ENCODE measurements around the gene INPP1. TPM values are rescaled to one million over a fixed set of nuclear protein-coding genes. Genes with fewer than 3 reads are reported as not detected.

Gene INPP1
- total RNA-seq, 1 experiment from 2014 or later, result 4.3 TPM

DNA sequence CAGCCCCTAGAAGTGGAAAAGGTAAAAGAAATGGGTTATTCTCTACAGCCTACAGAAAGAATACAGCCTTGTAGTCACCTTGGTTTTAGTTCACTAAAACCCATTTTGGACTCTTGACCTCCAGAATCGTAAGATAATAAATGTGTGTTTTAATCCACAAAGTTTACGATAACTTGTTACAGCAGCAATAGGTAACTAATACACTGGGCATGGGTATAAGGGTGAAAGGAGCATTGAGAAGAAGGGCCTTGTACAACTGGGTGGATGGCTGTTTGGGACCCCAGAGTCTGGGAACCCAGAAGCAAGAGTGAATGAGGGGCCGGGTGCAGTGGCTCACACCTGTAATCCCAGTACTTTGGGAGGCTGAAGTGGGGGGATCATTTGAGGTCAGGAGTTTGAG is 62.6 kb downstream of the INPP1 start:
- no peaks in the 10 kb centered on the region for H3K4me1 ChIP-seq (ENCODE audit: insufficient read depth, low read length)
- H3K36me3 Mint-ChIP-seq (ENCODE audit: insufficient read depth in 1 of 3, low read depth in 3 of 3), result no peaks in the 10 kb centered on the region
- H2AK5ac ChIP-seq (ENCODE audit: insufficient read length, low read length), result no peak overlapping the region
- no peak for DNase-seq
- no peak overlapping the region for H2BK5ac ChIP-seq (ENCODE audit: insufficient read length, low read length)
- H3K4me3 Mint-ChIP-seq, result no peak overlapping the region
- H3K4me1 Mint-ChIP-seq, result peaks cover 10 to 11% of the 10 kb centered on the region in 2 experiments
- no CpG with 5 or more reads among the region's 3 CpGs for WGBS (ENCODE audit: extremely low coverage, insufficient read length, low lambda C conversion rate)
- no peaks in the 10 kb centered on the region for H3K9me3 ChIP-seq (ENCODE audit: control insufficient read depth, low read depth, low read length)
- H2BK15ac ChIP-seq (ENCODE audit: low read depth, low read length), result no peak overlapping the region
- no peaks in the 10 kb centered on the region; the same call in 1 of the 2 replicates for H3K27me3 ChIP-seq (ENCODE audit: insufficient read depth, low read length)
- H3K79me2 ChIP-seq (ENCODE audit: insufficient read depth, low read length), result no peaks in the 10 kb centered on the region
- TF ChIP-seq, protein P1, sequence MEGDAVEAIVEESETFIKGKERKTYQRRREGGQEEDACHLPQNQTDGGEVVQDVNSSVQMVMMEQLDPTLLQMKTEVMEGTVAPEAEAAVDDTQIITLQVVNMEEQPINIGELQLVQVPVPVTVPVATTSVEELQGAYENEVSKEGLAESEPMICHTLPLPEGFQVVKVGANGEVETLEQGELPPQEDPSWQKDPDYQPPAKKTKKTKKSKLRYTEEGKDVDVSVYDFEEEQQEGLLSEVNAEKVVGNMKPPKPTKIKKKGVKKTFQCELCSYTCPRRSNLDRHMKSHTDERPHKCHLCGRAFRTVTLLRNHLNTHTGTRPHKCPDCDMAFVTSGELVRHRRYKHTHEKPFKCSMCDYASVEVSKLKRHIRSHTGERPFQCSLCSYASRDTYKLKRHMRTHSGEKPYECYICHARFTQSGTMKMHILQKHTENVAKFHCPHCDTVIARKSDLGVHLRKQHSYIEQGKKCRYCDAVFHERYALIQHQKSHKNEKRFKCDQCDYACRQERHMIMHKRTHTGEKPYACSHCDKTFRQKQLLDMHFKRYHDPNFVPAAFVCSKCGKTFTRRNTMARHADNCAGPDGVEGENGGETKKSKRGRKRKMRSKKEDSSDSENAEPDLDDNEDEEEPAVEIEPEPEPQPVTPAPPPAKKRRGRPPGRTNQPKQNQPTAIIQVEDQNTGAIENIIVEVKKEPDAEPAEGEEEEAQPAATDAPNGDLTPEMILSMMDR (conservative IDR thresholded peaks at IDR 0.05), result no peak
- no peak overlapping the region for H3K27ac ChIP-seq (ENCODE audit: insufficient read length, low read depth, low read length)
- no peaks in the 10 kb centered on the region for H3K79me1 ChIP-seq (ENCODE audit: insufficient read depth, low read depth, low read length, poor library complexity, severe bottlenecking)
- H3K23me2 ChIP-seq (ENCODE audit: insufficient read length, low read depth, low read length, poor library complexity, severe bottlenecking), result peaks cover 8% of the 10 kb centered on the region
- no peak overlapping the region for H2AFZ ChIP-seq (ENCODE audit: low read length)
- H4K20me1 ChIP-seq (ENCODE audit: control insufficient read depth, insufficient read depth, insufficient read length), result no peaks in the 10 kb centered on the region
- no peak overlapping the region for H3K23ac ChIP-seq (ENCODE audit: insufficient read length, low read depth, low read length)
- no peak overlapping the region for H2BK12ac ChIP-seq (ENCODE audit: insufficient read length, low read depth, low read length)
- H3K4me2 ChIP-seq (ENCODE audit: insufficient read depth, insufficient read length, low read length), result no peak overlapping the region
- H3T11ph ChIP-seq (ENCODE audit: low read length), result no peak overlapping the region
- no peak overlapping the region for H3K14ac ChIP-seq (ENCODE audit: insufficient read depth, low read length)
- H4K91ac ChIP-seq (ENCODE audit: insufficient read length, low read depth, low read length), result no peak overlapping the region
- no peak overlapping the region for H3K27ac Mint-ChIP-seq
- no peaks in the 10 kb centered on the region for H3K9me3 Mint-ChIP-seq
- H4K5ac ChIP-seq (ENCODE audit: insufficient read length, low read depth, low read length), result no peak overlapping the region
- H3K18ac ChIP-seq (ENCODE audit: insufficient read length, low read depth, low read length), result no peak overlapping the region
- no peak overlapping the region for H3K56ac ChIP-seq (ENCODE audit: insufficient read length, low read depth, low read length)
- no peak overlapping the region for H4K8ac ChIP-seq (replicated peaks; ENCODE audit: insufficient read length, low read depth, low read length)
- H3K9ac ChIP-seq (ENCODE audit: extremely low read depth, insufficient read length, low read length), result no peak overlapping the region
- H2BK120ac ChIP-seq (ENCODE audit: low read depth, low read length, poor library complexity, severe bottlenecking), result no peak overlapping the region
- H2BK20ac ChIP-seq (ENCODE audit: low read depth, low read length, poor library complexity, severe bottlenecking), result no peak overlapping the region
- H3K4ac ChIP-seq (ENCODE audit: low read depth, low read length), result no peak overlapping the region
- H3K27me3 Mint-ChIP-seq (ENCODE audit: low read depth), result peaks cover 20% of the 10 kb centered on the region

All from H9 (cell line).